Caco-2 (cell line): Measurements from ENCODE around the gene CNTN3. TPM values are rescaled to one million over a fixed set of nuclear protein-coding genes. Genes with fewer than 3 reads are reported as not detected.

Experiments used
- BruUV-seq: library from RNA; stranded (reverse); fragments of 400-500 nt; replicated peaks from 2 replicates; lab custom pipeline; 2021; lab: Mats Ljungman, UMichigan
- CTCF ChIA-PET: fragments of 300-600 bp; sonication (Branson Sonifier 250); formaldehyde crosslinking; loops from one replicate; lab custom pipeline; 2022; ENCODE audit warnings: antibody characterized with exemption; lab: Charles Lee
- POLR2A ChIA-PET: fragments of 300-600 bp; sonication (Branson Sonifier 250); formaldehyde crosslinking; loops from one replicate; lab custom pipeline; 2022; ENCODE audit warnings: antibody characterized with exemption; lab: Charles Lee
- DNase-seq, 2 experiments: peaks; one replicate each; pipeline versions ENCODE4 v3.0.0 to v3.0.0-alpha.2; 2020 to 2022
- H3K27me3 ChIP-seq: replicated peaks from 2 replicates; pipeline ENCODE4 v1.6.0; 2011; ENCODE audit warnings: low read length; ENCODE audit not compliant: control insufficient read depth, insufficient read depth
- H3K36me3 ChIP-seq: 2 replicates; pipeline ENCODE4 v1.5.1; 2011; ENCODE audit warnings: low read length; ENCODE audit not compliant: control insufficient read depth, insufficient read depth
- H3K4me1 ChIP-seq: fragments of 250-450 bp; sonication (Bioruptor Pico); 2 replicates; pipeline ENCODE4 v1.5.1; 2020; ENCODE audit warnings: mild to moderate bottlenecking
- H3K4me3 ChIP-seq: 2 replicates; pipeline ENCODE4 v1.5.1; 2011; ENCODE audit warnings: low read depth, mild to moderate bottlenecking, control low read depth, low read length
- H3K9me3 ChIP-seq: fragments of 250-450 bp; sonication (Bioruptor Pico); 2 replicates; pipeline ENCODE4 v1.5.1; 2020; ENCODE audit warnings: mild to moderate bottlenecking, moderate library complexity
- H3K27ac Mint-ChIP-seq: one replicate; pipeline ENCODE4 v1.8.0; 2022; ENCODE audit warnings: mixed read lengths; ENCODE audit not compliant: unreplicated experiment
- H3K27me3 Mint-ChIP-seq: one replicate; pipeline ENCODE4 v1.8.0; 2022; ENCODE audit warnings: mixed read lengths; ENCODE audit not compliant: insufficient read depth, unreplicated experiment
- H3K36me3 Mint-ChIP-seq: one replicate; pipeline ENCODE4 v1.8.0; 2022; ENCODE audit warnings: mild to moderate bottlenecking, mixed read lengths; ENCODE audit not compliant: insufficient read depth, unreplicated experiment
- H3K4me1 Mint-ChIP-seq: one replicate; pipeline ENCODE4 v1.8.0; 2022; ENCODE audit warnings: low read depth, mixed read lengths; ENCODE audit not compliant: unreplicated experiment
- H3K4me3 Mint-ChIP-seq: one replicate; pipeline ENCODE4 v1.8.0; 2022; ENCODE audit warnings: mild to moderate bottlenecking, moderate library complexity, mixed read lengths; ENCODE audit not compliant: unreplicated experiment
- H3K9me3 Mint-ChIP-seq: one replicate; pipeline ENCODE4 v1.8.0; 2022; ENCODE audit warnings: mixed read lengths; ENCODE audit not compliant: unreplicated experiment
- CTCF ChIP-seq, 2 experiments: fragments of 200-600 bp in 1 of 2; IDR thresholded peaks; 1 replicate in 1 of 2; 2 replicates in 1 of 2; pipeline versions ENCODE4 v1.5.1 to v1.8.0; 2011 to 2022; ENCODE audit warnings: antibody characterized with exemption in 1 of 2, control low read depth in 1 of 2, inconsistent platforms in 1 of 2, low read depth in 1 of 2, low read length in 1 of 2, mild to moderate bottlenecking in 1 of 2, moderate library complexity in 1 of 2; ENCODE audit not compliant: insufficient read depth in 1 of 2, severe bottlenecking in 1 of 2, unreplicated experiment in 1 of 2
- intact Hi-C: fragments of 100-400 bp; cut with micrococcal nuclease; formaldehyde crosslinking; loops from one replicate; pipeline ENCODE4 v1.10.0; 2022; ENCODE audit not compliant: unreplicated experiment
- total RNA-seq: library from RNA; stranded (reverse); gene quantifications from 2 replicates; pipeline ENCODE4 v1.2.3, GENCODE V29; 2022

The CNTN3 gene
- total RNA-seq, 1 experiment from 2014 or later = not detected

GRCh38 chr3:74582982-74583381 is 31.5 kb downstream of the CNTN3 start:
- Histone ChIP-seq H3K36me3 (no peaks in the 10 kb centered on the region), H3K4me3 (no peak overlapping the region), H3K4me1 (no peaks in the 10 kb centered on the region), H3K9me3 (no peaks in the 10 kb centered on the region), H3K27me3 (no peaks in the 10 kb centered on the region)
- ChIA-PET POLR2A (no interaction called here), CTCF (no interaction called here)
- DNase-seq = no peak
- intact Hi-C loops = no loop called here
- H3K27ac Mint-ChIP-seq = no peak overlapping the region
- H3K27me3 Mint-ChIP-seq = no peaks in the 10 kb centered on the region
- no peaks in the 10 kb centered on the region for H3K9me3 Mint-ChIP-seq
- no peak for TF ChIP-seq CTCF (IDR thresholded peaks at IDR 0.05; ENCODE audit: insufficient read depth in 1 of 2, low read depth in 1 of 2, low read length in 1 of 2, severe bottlenecking in 1 of 2, unreplicated experiment in 1 of 2)
- no peak overlapping the region for H3K4me3 Mint-ChIP-seq
- no peaks in the 10 kb centered on the region for H3K36me3 Mint-ChIP-seq
- H3K4me1 Mint-ChIP-seq = no peaks in the 10 kb centered on the region
- BruUV-seq = no TSS peak

GRCh38 chr3:74575857-74576256 is 38.6 kb downstream of the CNTN3 start:
- POLR2A ChIA-PET = no interaction called here
- no peaks in the 10 kb centered on the region for H3K9me3 ChIP-seq
- no peaks in the 10 kb centered on the region for H3K4me1 ChIP-seq
- CTCF ChIA-PET = no interaction called here
- Mint-ChIP-seq H3K36me3 (no peaks in the 10 kb centered on the region), H3K4me3 (no peak overlapping the region), H3K27ac (no peak overlapping the region), H3K27me3 (peaks cover 12% of the 10 kb centered on the region), H3K9me3 (no peaks in the 10 kb centered on the region), H3K4me1 (no peaks in the 10 kb centered on the region)
- BruUV-seq = no TSS peak
- no peaks in the 10 kb centered on the region for H3K36me3 ChIP-seq
- H3K4me3 ChIP-seq = no peak overlapping the region
- DNase-seq = no peak
- intact Hi-C loops = no loop called here
- H3K27me3 ChIP-seq = no peaks in the 10 kb centered on the region
- TF ChIP-seq CTCF (IDR thresholded peaks at IDR 0.05; ENCODE audit: insufficient read depth in 1 of 2, low read depth in 1 of 2, low read length in 1 of 2, severe bottlenecking in 1 of 2, unreplicated experiment in 1 of 2) = no peak

GRCh38 chr3:74571118-74571517 is 43.3 kb downstream of the CNTN3 start:
- Mint-ChIP-seq H3K27ac (no peak overlapping the region), H3K27me3 (peaks cover 17% of the 10 kb centered on the region), H3K4me3 (no peak overlapping the region), H3K4me1 (no peaks in the 10 kb centered on the region), H3K36me3 (no peaks in the 10 kb centered on the region), H3K9me3 (no peaks in the 10 kb centered on the region)
- Histone ChIP-seq H3K4me3 (no peak overlapping the region), H3K4me1 (no peaks in the 10 kb centered on the region), H3K36me3 (no peaks in the 10 kb centered on the region), H3K27me3 (no peaks in the 10 kb centered on the region), H3K9me3 (no peaks in the 10 kb centered on the region)
- no TSS peak for BruUV-seq
- CTCF ChIA-PET = no interaction called here
- no peak for DNase-seq
- intact Hi-C loops = no loop called here
- no peak for TF ChIP-seq CTCF (IDR thresholded peaks at IDR 0.05; ENCODE audit: insufficient read depth in 1 of 2, low read depth in 1 of 2, low read length in 1 of 2, severe bottlenecking in 1 of 2, unreplicated experiment in 1 of 2)
- POLR2A ChIA-PET = no interaction called here
